Calu3 (cell line): Measurements from ENCODE around the gene MYO19. TPM values are rescaled to one million over a fixed set of nuclear protein-coding genes. Genes with fewer than 3 reads are reported as not detected.
A peak's percentile ranks its signal among the peaks of the same experiment; 100 is the strongest.

Source experiments
- Bru-seq: library from RNA; stranded (reverse); fragments of 400-500 nt; gene quantifications from one replicate; lab custom pipeline; 2021; lab: Mats Ljungman, UMichigan
- BruChase-seq, 2 experiments: library from RNA; stranded (reverse); fragments of 400-500 nt; gene quantifications; one replicate each; lab custom pipeline; 2021; lab: Mats Ljungman, UMichigan
- BruUV-seq: library from RNA; stranded (reverse); fragments of 400-500 nt; replicated peaks from 2 replicates; lab custom pipeline; 2021; lab: Mats Ljungman, UMichigan
- CTCF ChIA-PET: fragments of 300-600 bp; sonication (Branson Sonifier 250); formaldehyde crosslinking; loops from one replicate; lab custom pipeline; 2022; ENCODE audit warnings: antibody characterized with exemption; lab: Charles Lee
- DNase-seq: peaks from one replicate; pipeline ENCODE4 v3.0.0; 2022
- H3K27ac Mint-ChIP-seq: one replicate; pipeline ENCODE4 v1.8.0; 2022; ENCODE audit warnings: mixed read lengths; ENCODE audit not compliant: unreplicated experiment
- H3K27me3 Mint-ChIP-seq: one replicate; pipeline ENCODE4 v1.8.0; 2022; ENCODE audit warnings: mixed read lengths; ENCODE audit not compliant: unreplicated experiment
- H3K36me3 Mint-ChIP-seq: one replicate; pipeline ENCODE4 v1.8.0; 2022; ENCODE audit warnings: mild to moderate bottlenecking, moderate library complexity, mixed read lengths; ENCODE audit not compliant: insufficient read depth, unreplicated experiment
- H3K4me1 Mint-ChIP-seq: one replicate; pipeline ENCODE4 v1.8.0; 2022; ENCODE audit warnings: mild to moderate bottlenecking, low read depth, mixed read lengths; ENCODE audit not compliant: unreplicated experiment
- H3K4me3 Mint-ChIP-seq: one replicate; pipeline ENCODE4 v1.8.0; 2022; ENCODE audit warnings: mild to moderate bottlenecking, low read depth, moderate library complexity, mixed read lengths; ENCODE audit not compliant: unreplicated experiment
- H3K9me3 Mint-ChIP-seq: one replicate; pipeline ENCODE4 v1.8.0; 2022; ENCODE audit warnings: low read depth, mixed read lengths; ENCODE audit not compliant: unreplicated experiment
- intact Hi-C: fragments of 100-400 bp; cut with micrococcal nuclease; formaldehyde crosslinking; loops from one replicate; pipeline ENCODE4 v1.10.0; 2022; ENCODE audit not compliant: unreplicated experiment
- long read RNA-seq: library from polyadenylated mRNA; stranded (forward); transcript quantifications from one replicate; pipeline ENCODE4 v2.0.0, GENCODE V29; 2022
- total RNA-seq: library from RNA; stranded (reverse); gene quantifications from 2 replicates; pipeline ENCODE4 v1.2.3, GENCODE V29; 2022
- TF ChIP-seq, protein P1 (sequence below): fragments of 200-600 bp; IDR thresholded peaks from one replicate; pipeline ENCODE4 v1.8.0; 2022; ENCODE audit warnings: antibody characterized with exemption; ENCODE audit not compliant: unreplicated experiment

The MYO19 gene, protein sequence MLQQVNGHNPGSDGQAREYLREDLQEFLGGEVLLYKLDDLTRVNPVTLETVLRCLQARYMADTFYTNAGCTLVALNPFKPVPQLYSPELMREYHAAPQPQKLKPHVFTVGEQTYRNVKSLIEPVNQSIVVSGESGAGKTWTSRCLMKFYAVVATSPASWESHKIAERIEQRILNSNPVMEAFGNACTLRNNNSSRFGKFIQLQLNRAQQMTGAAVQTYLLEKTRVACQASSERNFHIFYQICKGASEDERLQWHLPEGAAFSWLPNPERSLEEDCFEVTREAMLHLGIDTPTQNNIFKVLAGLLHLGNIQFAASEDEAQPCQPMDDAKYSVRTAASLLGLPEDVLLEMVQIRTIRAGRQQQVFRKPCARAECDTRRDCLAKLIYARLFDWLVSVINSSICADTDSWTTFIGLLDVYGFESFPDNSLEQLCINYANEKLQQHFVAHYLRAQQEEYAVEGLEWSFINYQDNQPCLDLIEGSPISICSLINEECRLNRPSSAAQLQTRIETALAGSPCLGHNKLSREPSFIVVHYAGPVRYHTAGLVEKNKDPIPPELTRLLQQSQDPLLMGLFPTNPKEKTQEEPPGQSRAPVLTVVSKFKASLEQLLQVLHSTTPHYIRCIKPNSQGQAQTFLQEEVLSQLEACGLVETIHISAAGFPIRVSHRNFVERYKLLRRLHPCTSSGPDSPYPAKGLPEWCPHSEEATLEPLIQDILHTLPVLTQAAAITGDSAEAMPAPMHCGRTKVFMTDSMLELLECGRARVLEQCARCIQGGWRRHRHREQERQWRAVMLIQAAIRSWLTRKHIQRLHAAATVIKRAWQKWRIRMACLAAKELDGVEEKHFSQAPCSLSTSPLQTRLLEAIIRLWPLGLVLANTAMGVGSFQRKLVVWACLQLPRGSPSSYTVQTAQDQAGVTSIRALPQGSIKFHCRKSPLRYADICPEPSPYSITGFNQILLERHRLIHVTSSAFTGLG
- total RNA-seq (155 and 156 TPM in 2 replicates), Bru-seq, nascent RNA (percentile 91 among the genes with signal in this experiment), BruChase-seq, experiment 1, labeled RNA remaining after a 6-hour chase (percentile 93 among the genes with signal in this experiment), BruChase-seq, experiment 2, labeled RNA remaining after a 2-hour chase (percentile 98 among the genes with signal in this experiment)
- long read RNA-seq, full-length matches to known transcripts = 10 of 53 reads
- long read RNA-seq, partial matches to known transcripts = 15 of 53 reads
- long read RNA-seq, other reads (novel, unspliced or antisense) = 28 of 53 reads

DNA sequence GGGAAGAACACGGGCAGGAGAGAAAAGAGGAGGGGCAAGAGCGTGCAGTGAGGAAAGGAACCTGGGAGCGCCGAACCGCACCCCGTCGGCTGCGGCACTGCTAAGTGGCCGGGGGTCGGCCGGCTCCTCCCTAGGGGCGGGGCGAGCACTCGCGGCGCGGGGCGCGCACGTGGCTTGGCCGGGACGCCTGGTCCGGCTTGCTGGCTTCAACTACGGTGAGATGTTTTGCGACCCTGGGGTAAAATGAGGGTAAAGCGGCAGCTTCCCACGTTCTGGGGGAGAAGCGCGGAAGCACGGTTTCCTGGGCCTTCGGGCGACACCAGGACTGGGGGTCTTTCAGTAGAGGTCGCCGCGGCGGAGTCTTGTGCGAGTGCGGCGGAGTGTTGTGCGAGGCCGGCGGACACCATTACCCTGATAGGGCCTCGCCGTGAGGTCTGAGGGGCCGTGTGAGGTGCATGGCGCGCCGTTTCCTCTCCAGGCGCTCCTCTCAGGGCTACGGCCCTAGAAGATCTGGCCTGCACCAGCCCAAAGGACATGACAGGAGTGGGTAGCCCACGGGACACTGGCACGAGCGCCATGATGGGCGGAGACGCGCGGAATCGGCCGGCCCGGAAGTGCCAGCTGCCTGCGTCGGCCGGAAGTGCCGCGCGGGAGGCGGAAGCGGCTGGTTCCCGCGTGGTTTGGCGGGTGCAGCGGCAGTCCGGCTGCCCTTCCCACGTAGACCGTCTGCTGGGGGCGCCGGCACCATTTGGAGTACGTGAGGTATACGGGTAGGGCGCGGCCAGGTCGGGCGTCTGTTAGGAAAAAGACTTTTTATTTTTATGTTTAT is at the start of gene MYO19, which contains the start of gene PIGW:
Gene MYO19 (minus strand): TSS at position 29 of the 829 bp plus-strand sequence. CDS start 2,330 bp downstream, outside the sequence.
Gene PIGW (plus strand): TSS at position 148 of the 829 bp plus-strand sequence. CDS start 2,115 bp downstream, outside the sequence.
- peak within 1 kb of the TSS; percentile 93 for H3K27ac Mint-ChIP-seq
- CTCF ChIA-PET = interaction anchor here (0.9 to 3.9 kb wide), 11 partner anchors 10 to 67 kb away, joined by 3 to 58 read pairs (median 4); partner anchors contain the start of genes DHRS11, GGNBP2 and MRM1
- TF ChIP-seq, protein P1, sequence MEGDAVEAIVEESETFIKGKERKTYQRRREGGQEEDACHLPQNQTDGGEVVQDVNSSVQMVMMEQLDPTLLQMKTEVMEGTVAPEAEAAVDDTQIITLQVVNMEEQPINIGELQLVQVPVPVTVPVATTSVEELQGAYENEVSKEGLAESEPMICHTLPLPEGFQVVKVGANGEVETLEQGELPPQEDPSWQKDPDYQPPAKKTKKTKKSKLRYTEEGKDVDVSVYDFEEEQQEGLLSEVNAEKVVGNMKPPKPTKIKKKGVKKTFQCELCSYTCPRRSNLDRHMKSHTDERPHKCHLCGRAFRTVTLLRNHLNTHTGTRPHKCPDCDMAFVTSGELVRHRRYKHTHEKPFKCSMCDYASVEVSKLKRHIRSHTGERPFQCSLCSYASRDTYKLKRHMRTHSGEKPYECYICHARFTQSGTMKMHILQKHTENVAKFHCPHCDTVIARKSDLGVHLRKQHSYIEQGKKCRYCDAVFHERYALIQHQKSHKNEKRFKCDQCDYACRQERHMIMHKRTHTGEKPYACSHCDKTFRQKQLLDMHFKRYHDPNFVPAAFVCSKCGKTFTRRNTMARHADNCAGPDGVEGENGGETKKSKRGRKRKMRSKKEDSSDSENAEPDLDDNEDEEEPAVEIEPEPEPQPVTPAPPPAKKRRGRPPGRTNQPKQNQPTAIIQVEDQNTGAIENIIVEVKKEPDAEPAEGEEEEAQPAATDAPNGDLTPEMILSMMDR = peak; percentile 62
- no peaks in the 10 kb centered on the region for H3K27me3 Mint-ChIP-seq
- peaks cover 76% of the 10 kb centered on the region for H3K36me3 Mint-ChIP-seq
- intact Hi-C loops = no loop called here
- H3K4me1 Mint-ChIP-seq = peaks cover 23% of the 10 kb centered on the region
- H3K9me3 Mint-ChIP-seq = no peaks in the 10 kb centered on the region
- DNase-seq = peak; percentile 100
- no TSS peak for BruUV-seq
- H3K4me3 Mint-ChIP-seq = peak within 1 kb of the TSS; percentile 99

DNA sequence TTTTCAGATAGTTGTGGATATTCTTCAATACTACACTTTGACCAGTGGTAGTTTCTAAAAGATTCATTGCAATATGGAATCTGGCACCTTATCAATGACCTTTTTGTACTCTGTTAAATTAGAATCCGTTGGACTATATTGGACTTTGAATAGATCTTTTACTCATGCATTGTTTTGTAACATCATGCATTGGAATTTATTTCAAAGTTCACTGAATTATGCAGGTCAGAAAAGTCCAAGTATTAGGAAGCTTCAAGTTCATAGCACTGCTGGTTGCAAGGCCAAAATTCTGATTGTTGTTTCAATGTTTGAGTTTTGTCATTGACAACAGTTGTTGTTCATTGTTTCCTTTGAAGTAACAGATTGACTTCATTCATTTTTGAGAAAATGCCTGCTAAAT is 49.1 kb upstream of the MYO19 start:
- TF ChIP-seq, protein P1 = no peak
- no peak for DNase-seq
- CTCF ChIA-PET = interaction anchor here (0.6 to 3.5 kb wide), 2 partner anchors 18 to 384 kb away, joined by 4 to 18 read pairs; partner anchors contain the start of gene MRM1
- Mint-ChIP-seq H3K36me3 (peaks cover 79% of the 10 kb centered on the region), H3K27me3 (no peaks in the 10 kb centered on the region), H3K27ac (no peak overlapping the region), H3K9me3 (no peaks in the 10 kb centered on the region), H3K4me1 (no peaks in the 10 kb centered on the region), H3K4me3 (no peak overlapping the region)
- intact Hi-C loops = no loop called here
- BruUV-seq = no TSS peak

DNA sequence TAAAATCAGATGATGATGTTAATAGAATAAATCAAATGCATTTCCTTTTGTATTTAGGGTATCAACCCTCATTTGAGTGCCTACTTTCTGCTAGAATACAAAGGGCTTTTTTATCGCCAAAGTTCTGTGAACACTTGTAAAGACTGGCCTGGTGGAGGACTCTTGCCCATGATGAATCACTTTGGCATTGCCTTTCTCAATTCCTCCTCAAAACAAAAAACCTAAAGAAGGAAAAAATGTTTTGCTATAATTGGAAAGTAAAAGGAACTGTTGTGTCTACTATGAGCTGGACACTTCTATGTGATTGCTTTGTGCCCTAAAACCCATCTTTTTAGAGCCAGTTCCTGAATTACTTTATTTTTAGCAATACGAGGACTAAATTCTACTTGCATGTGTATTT is 44.0 kb upstream of the MYO19 start:
- H3K27me3 Mint-ChIP-seq = no peaks in the 10 kb centered on the region
- DNase-seq = no peak
- peaks cover 64% of the 10 kb centered on the region for H3K36me3 Mint-ChIP-seq
- no peaks in the 10 kb centered on the region for H3K4me1 Mint-ChIP-seq
- no peaks in the 10 kb centered on the region for H3K9me3 Mint-ChIP-seq
- CTCF ChIA-PET = interaction anchor here (0.6 kb wide), 1 partner anchor 321 kb away, joined by 3 read pairs; no protein-coding TSS in a partner anchor
- H3K27ac Mint-ChIP-seq = no peak overlapping the region
- TF ChIP-seq, protein P1 = no peak
- TSS peak; percentile 6 for BruUV-seq
- intact Hi-C loops = no loop called here
- no peak overlapping the region for H3K4me3 Mint-ChIP-seq
